Loucy (cell line): ENCODE measurements around the gene MEIS1.

Experiments
- H2AFZ ChIP-seq: fragments of 200-600 bp; sonication (generic); 2 replicates; pipeline ENCODE4 v1.6.0; 2016; ENCODE audit warnings: antibody characterized with exemption, mild to moderate bottlenecking, low read length, moderate library complexity
- H3F3A ChIP-seq: fragments of 200-600 bp; 2 replicates; pipeline ENCODE4 v1.6.0; 2016; ENCODE audit warnings: antibody characterized with exemption, low read depth, mild to moderate bottlenecking
- H3K27me3 ChIP-seq: fragments of 200-600 bp; sonication (generic); 2 replicates; pipeline ENCODE4 v1.6.1; 2014; ENCODE audit warnings: low read length, mild to moderate bottlenecking; ENCODE audit not compliant: insufficient read depth, poor library complexity, severe bottlenecking
- H3K36me3 ChIP-seq: fragments of 200-600 bp; sonication (generic); 2 replicates; pipeline ENCODE4 v1.6.1; 2016; ENCODE audit warnings: low read length; ENCODE audit not compliant: insufficient read depth
- H3K4me1 ChIP-seq: fragments of 200-600 bp; sonication (generic); 2 replicates; pipeline ENCODE4 v1.5.1; 2014; ENCODE audit warnings: low read length, mild to moderate bottlenecking; ENCODE audit not compliant: insufficient read depth, poor library complexity, severe bottlenecking
- H3K4me2 ChIP-seq: fragments of 200-600 bp; sonication (generic); 2 replicates; pipeline ENCODE4 v1.6.0; 2014; ENCODE audit warnings: antibody characterized with exemption, low read length, low read depth, mild to moderate bottlenecking; ENCODE audit not compliant: poor library complexity, severe bottlenecking
- H3K4me3 ChIP-seq: fragments of 200-600 bp; sonication (generic); 2 replicates; pipeline ENCODE4 v1.5.1; 2014; ENCODE audit warnings: low read length, mild to moderate bottlenecking, mixed read lengths; ENCODE audit not compliant: poor library complexity, severe bottlenecking
- H3K79me2 ChIP-seq: fragments of 200-600 bp; sonication (generic); 2 replicates; pipeline ENCODE4 v1.6.1; 2014; ENCODE audit warnings: low read length; ENCODE audit not compliant: insufficient read depth
- H3K9ac ChIP-seq: fragments of 200-600 bp; sonication (generic); 2 replicates; pipeline ENCODE4 v1.6.0; 2014; ENCODE audit warnings: mild to moderate bottlenecking, low read depth, low read length, moderate library complexity; ENCODE audit not compliant: poor library complexity, severe bottlenecking
- H3K9me2 ChIP-seq: fragments of 200-600 bp; sonication (generic); replicated peaks from 2 replicates; pipeline ENCODE4 v1.6.1; 2016; ENCODE audit warnings: low read depth, low read length, mixed read lengths
- H3K9me3 ChIP-seq: fragments of 200-600 bp; sonication (generic); 2 replicates; pipeline ENCODE4 v1.6.1; 2014; ENCODE audit warnings: mild to moderate bottlenecking, antibody characterized with exemption, low read length, low read depth; ENCODE audit not compliant: insufficient read depth
- H4K20me1 ChIP-seq: fragments of 200-600 bp; sonication (generic); 2 replicates; pipeline ENCODE4 v1.6.0; 2014; ENCODE audit warnings: antibody characterized with exemption, low read length, mild to moderate bottlenecking; ENCODE audit not compliant: insufficient read depth, poor library complexity, severe bottlenecking
- CTCF ChIP-seq: fragments of 200-600 bp; sonication (generic); conservative IDR thresholded peaks from 2 replicates; pipeline ENCODE4 v1.5.1; 2014; ENCODE audit warnings: mild to moderate bottlenecking, antibody characterized with exemption, low read length
- EZH2phosphoT487 ChIP-seq: fragments of 200-600 bp; IDR thresholded peaks from 2 replicates; pipeline ENCODE4 v1.6.1; 2018; ENCODE audit warnings: antibody characterized with exemption, mild to moderate bottlenecking, moderate library complexity, borderline replicate concordance

Gene MEIS1

GRCh38 chr2:66408905-66409304 is 26.0 kb upstream of the MEIS1 start:
- Histone ChIP-seq H3K9ac (no peak overlapping the region), H3F3A (no peaks in the 10 kb centered on the region), H4K20me1 (no peaks in the 10 kb centered on the region), H3K79me2 (no peaks in the 10 kb centered on the region), H3K9me2 (no peaks in the 10 kb centered on the region), H3K4me1 (no peaks in the 10 kb centered on the region), H3K4me2 (no peak overlapping the region), H2AFZ (no peak overlapping the region), H3K9me3 (no peaks in the 10 kb centered on the region), H3K36me3 (no peaks in the 10 kb centered on the region), H3K27me3 (no peaks in the 10 kb centered on the region), H3K4me3 (no peak overlapping the region)
- TF ChIP-seq EZH2phosphoT487 (no peak), CTCF (no peak)

- Histone ChIP-seq H3K36me3 (no peaks in the 10 kb centered on the region), H3K9ac (no peak overlapping the region), H3K9me2 (no peaks in the 10 kb centered on the region), H3K9me3 (no peaks in the 10 kb centered on the region), H3K4me3 (no peak overlapping the region), H4K20me1 (no peaks in the 10 kb centered on the region), H3F3A (no peaks in the 10 kb centered on the region), H3K4me2 (no peak overlapping the region), H2AFZ (no peak overlapping the region), H3K27me3 (no peaks in the 10 kb centered on the region), H3K79me2 (no peaks in the 10 kb centered on the region), H3K4me1 (no peaks in the 10 kb centered on the region)
- no peak for TF ChIP-seq EZH2phosphoT487
- no peak for TF ChIP-seq CTCF
These were observed 22.1 kb upstream of the MEIS1 start for GRCh38 chr2:66412874-66413273.

DNA sequence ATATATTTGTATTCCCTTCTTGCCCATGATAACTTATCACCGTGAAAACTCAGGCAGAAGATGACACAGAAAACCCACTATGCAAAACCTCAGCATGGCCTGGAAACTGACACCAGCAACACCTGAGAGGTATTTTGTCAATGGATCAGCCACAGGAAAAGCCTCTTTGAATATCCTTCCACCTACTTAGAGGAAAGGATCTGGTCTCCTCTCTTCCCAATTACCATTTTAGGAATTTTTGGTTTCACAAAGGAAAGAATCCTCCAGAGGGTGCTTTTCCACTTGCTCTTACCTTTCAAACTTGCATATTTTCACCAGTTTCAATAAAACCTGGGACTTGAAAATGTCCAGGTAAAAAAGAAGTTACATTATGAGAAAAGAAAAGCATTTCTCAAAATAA is 20.0 kb upstream of the MEIS1 start:
- Histone ChIP-seq H4K20me1 (no peaks in the 10 kb centered on the region), H3K9me2 (no peaks in the 10 kb centered on the region), H3K27me3 (no peaks in the 10 kb centered on the region), H3K36me3 (no peaks in the 10 kb centered on the region), H3K4me1 (no peaks in the 10 kb centered on the region), H2AFZ (no peak overlapping the region), H3K9ac (no peak overlapping the region), H3K4me2 (no peak overlapping the region), H3K9me3 (no peaks in the 10 kb centered on the region), H3K79me2 (no peaks in the 10 kb centered on the region), H3K4me3 (no peak overlapping the region), H3F3A (no peaks in the 10 kb centered on the region)
- TF ChIP-seq CTCF (no peak), EZH2phosphoT487 (no peak)
